Non-pigmented ciliary epithelial cell (primary cell): Measurements from ENCODE around the gene CFL2.
"Not testable (repeated sequence)": the region's sequence is repeated elsewhere in the genome, so short reads cannot be mapped to it uniquely, and the experiment has no call there.

ENCODE experiments used
- DNase-seq: peaks from one replicate; pipeline ENCODE4 v3.0.0-alpha.2; 2010; ENCODE audit warnings: low read depth

The CFL2 gene

GRCh38 chr14:34711796-34712712 is 2.3 kb downstream of the CFL2 start:
- DNase-seq = no peak

- peak; percentile 86 for DNase-seq
These were observed 3.2 kb downstream of the CFL2 start for GRCh38 chr14:34711169-34711568.

- DNase-seq = no peak
These were observed 3.6 kb downstream of the CFL2 start for GRCh38 chr14:34710744-34711143.

GRCh38 chr14:34710006-34710405 is 4.4 kb downstream of the CFL2 start:
- no peak for DNase-seq

GRCh38 chr14:34707722-34708121 is 6.7 kb downstream of the CFL2 start:
- no peak for DNase-seq

GRCh38 chr14:34701808-34702207 is 12.6 kb downstream of the CFL2 start:
- no peak for DNase-seq

- DNase-seq = no peak
These were observed 13.7 kb downstream of the CFL2 start for GRCh38 chr14:34700622-34701130.

GRCh38 chr14:34699873-34700621 is 14.3 kb downstream of the CFL2 start:
- no peak for DNase-seq

- not testable (repeated sequence) for DNase-seq
These were observed 20.2 kb downstream of the CFL2 start for GRCh38 chr14:34694216-34694615.

- no peak for DNase-seq
These were observed 21.0 kb downstream of the CFL2 start for GRCh38 chr14:34693228-34693939.

- no peak for DNase-seq
These were observed 21.5 kb downstream of the CFL2 start for GRCh38 chr14:34692898-34693227.

- DNase-seq = no peak
These were observed 22.0 kb downstream of the CFL2 start for GRCh38 chr14:34692348-34692747.

GRCh38 chr14:34691206-34691605 is 23.2 kb downstream of the CFL2 start:
- no peak for DNase-seq

GRCh38 chr14:34688470-34689206 is 25.8 kb downstream of the CFL2 start:
- no peak for DNase-seq

GRCh38 chr14:34685819-34686428 is 28.5 kb downstream of the CFL2 start:
- DNase-seq = no peak

GRCh38 chr14:34684578-34684977 is 29.8 kb downstream of the CFL2 start:
- DNase-seq = no peak

GRCh38 chr14:34682787-34683321 is 31.5 kb downstream of the CFL2 start:
- no peak for DNase-seq

GRCh38 chr14:34680806-34681479 is 33.5 kb downstream of the CFL2 start:
- no peak for DNase-seq

- no peak for DNase-seq
These were observed 35.7 kb downstream of the CFL2 start for GRCh38 chr14:34678735-34679134.

- DNase-seq = no peak
These were observed 36.1 kb downstream of the CFL2 start for GRCh38 chr14:34678306-34678705.
